C4-2B (cell line): Measurements from ENCODE around the gene RELB.

Source experiments
- H3K27ac ChIP-seq: fragments of 450-650 bp; 2 replicates; pipeline ENCODE4 v1.5.1; 2017
- CTCF ChIP-seq: fragments of 450-650 bp; conservative IDR thresholded peaks from 2 replicates; pipeline ENCODE4 v1.5.1; 2017; ENCODE audit warnings: mild to moderate bottlenecking
- ZFX ChIP-seq: fragments of 450-650 bp; IDR thresholded peaks from 2 replicates; pipeline ENCODE4 v1.6.1; 2017

Gene RELB

GRCh38 chr19:45001087-45001739 is at the start of gene RELB:
TSS of gene RELB (plus strand) at chr19:45001464. CDS start at chr19:45001580, 116 bp downstream.
- H3K27ac ChIP-seq, result peak within 1 kb of the TSS; percentile 39
- TF ChIP-seq CTCF, result no peak
- TF ChIP-seq ZFX, result no peak

GRCh38 chr19:44954278-44954648 is 47.0 kb upstream of the RELB start:
- peak overlapping the region; percentile 96 for H3K27ac ChIP-seq
- TF ChIP-seq CTCF (no peak), ZFX (no peak)

GRCh38 chr19:44954649-44955504 is 46.4 kb upstream of the RELB start, which contains the start of gene CLPTM1:
TSS of gene CLPTM1 (plus strand) at chr19:44955380. CDS start at chr19:44955396, 16 bp downstream.
- TF ChIP-seq ZFX (no peak), CTCF (no peak)
- peak within 1 kb of the TSS; percentile 96 for H3K27ac ChIP-seq

GRCh38 chr19:44955505-44956439 is 45.5 kb upstream of the RELB start:
- H3K27ac ChIP-seq, result peak overlapping the region; percentile 96
- TF ChIP-seq CTCF (no peak), ZFX (peak; percentile 64; the same call in 1 of the 2 replicates)

GRCh38 chr19:44957526-44957925 is 43.7 kb upstream of the RELB start:
- TF ChIP-seq CTCF, result no peak
- no peak for TF ChIP-seq ZFX
- H3K27ac ChIP-seq, result no peak overlapping the region

- H3K27ac ChIP-seq, result no peak overlapping the region
- TF ChIP-seq ZFX, result no peak
- TF ChIP-seq CTCF, result no peak
Measured at GRCh38 chr19:44958090-44958489, 43.2 kb upstream of the RELB start.
